Measurements from ENCODE around the gene GORASP2.

GORASP2 gene

GRCh38 chr2:170928824-170929685 is at the start of gene GORASP2:
TSS of gene GORASP2 (plus strand) at chr2:170929253. CDS start at chr2:170929341, 88 bp downstream.
- Mint-ChIP-seq H3K27ac (peak within 1 kb of the TSS; percentile 91), H3K27me3 (ENCODE audit: low read depth) (no peaks in the 10 kb centered on the region), H3K9me3 (peaks cover 18% of the 10 kb centered on the region), H3K4me1 (ENCODE audit: low read depth) (peaks cover 34% of the 10 kb centered on the region), H3K4me3 (peak within 1 kb of the TSS; percentile 89), H3K36me3 (ENCODE audit: low read depth) (peaks cover 18% of the 10 kb centered on the region)
- peak; percentile 98 for DNase-seq (ENCODE audit: low spot score)

DNA sequence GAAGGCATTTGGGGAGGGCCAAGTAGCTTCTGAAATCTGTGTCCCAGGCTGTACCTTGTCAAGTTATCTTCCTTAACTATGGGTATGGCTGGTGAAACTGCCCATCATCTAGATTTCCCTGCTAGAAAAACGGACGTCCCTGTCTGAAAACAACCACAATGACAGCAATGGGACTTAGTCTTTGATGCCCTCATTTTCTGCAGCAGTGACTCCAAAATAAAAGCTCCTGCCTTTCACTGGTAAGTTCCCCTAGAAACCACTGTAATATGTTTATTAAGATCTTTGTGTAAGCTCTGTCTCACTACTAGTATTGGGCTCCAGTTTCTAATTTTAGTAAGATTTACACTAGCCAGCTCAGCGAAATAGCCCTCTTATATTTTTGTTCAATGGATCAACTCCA is 47.2 kb upstream of the GORASP2 start:
- Mint-ChIP-seq H3K4me3 (no peak overlapping the region), H3K4me1 (ENCODE audit: low read depth) (peaks cover 10% of the 10 kb centered on the region), H3K27me3 (ENCODE audit: low read depth) (peaks cover 27% of the 10 kb centered on the region), H3K9me3 (no peaks in the 10 kb centered on the region), H3K27ac (no peak overlapping the region), H3K36me3 (ENCODE audit: low read depth) (no peaks in the 10 kb centered on the region)
- no peak for DNase-seq (ENCODE audit: low spot score)

GRCh38 chr2:170882758-170883157 is 46.3 kb upstream of the GORASP2 start:
- Mint-ChIP-seq H3K36me3 (ENCODE audit: low read depth) (no peaks in the 10 kb centered on the region), H3K27ac (no peak overlapping the region)

GRCh38 chr2:170883683-170884082 is 45.4 kb upstream of the GORASP2 start:
- Mint-ChIP-seq H3K4me1 (ENCODE audit: low read depth) (peaks cover 1% of the 10 kb centered on the region), H3K27me3 (ENCODE audit: low read depth) (peaks cover 35% of the 10 kb centered on the region), H3K4me3 (no peak overlapping the region), H3K27ac (no peak overlapping the region), H3K36me3 (ENCODE audit: low read depth) (no peaks in the 10 kb centered on the region), H3K9me3 (no peaks in the 10 kb centered on the region)
- no peak for DNase-seq (ENCODE audit: low spot score)

More at GRCh38 chr2:170882758-170883157, 46.3 kb upstream of the GORASP2 start:
- H3K4me1 Mint-ChIP-seq (ENCODE audit: low read depth), result peaks cover 10% of the 10 kb centered on the region
- H3K9me3 Mint-ChIP-seq, result no peaks in the 10 kb centered on the region
- no peak overlapping the region for H3K4me3 Mint-ChIP-seq
- no peak for DNase-seq (ENCODE audit: low spot score)
- H3K27me3 Mint-ChIP-seq (ENCODE audit: low read depth), result peaks cover 27% of the 10 kb centered on the region

GRCh38 chr2:170885130-170885791 is 43.8 kb upstream of the GORASP2 start:
- Mint-ChIP-seq H3K36me3 (ENCODE audit: low read depth) (no peaks in the 10 kb centered on the region), H3K9me3 (no peaks in the 10 kb centered on the region), H3K4me1 (ENCODE audit: low read depth) (no peaks in the 10 kb centered on the region), H3K27ac (no peak overlapping the region), H3K27me3 (ENCODE audit: low read depth) (peaks cover 36% of the 10 kb centered on the region), H3K4me3 (no peak overlapping the region)
- DNase-seq (ENCODE audit: low spot score), result no peak

- peaks cover 38% of the 10 kb centered on the region for H3K27me3 Mint-ChIP-seq (ENCODE audit: low read depth)
- no peaks in the 10 kb centered on the region for H3K36me3 Mint-ChIP-seq (ENCODE audit: low read depth)
- H3K9me3 Mint-ChIP-seq, result no peaks in the 10 kb centered on the region
- no peak overlapping the region for H3K27ac Mint-ChIP-seq
- DNase-seq (ENCODE audit: low spot score), result no peak
- no peaks in the 10 kb centered on the region for H3K4me1 Mint-ChIP-seq (ENCODE audit: low read depth)
- no peak overlapping the region for H3K4me3 Mint-ChIP-seq
Observed at GRCh38 chr2:170886386-170886785, 42.7 kb upstream of the GORASP2 start.

DNA sequence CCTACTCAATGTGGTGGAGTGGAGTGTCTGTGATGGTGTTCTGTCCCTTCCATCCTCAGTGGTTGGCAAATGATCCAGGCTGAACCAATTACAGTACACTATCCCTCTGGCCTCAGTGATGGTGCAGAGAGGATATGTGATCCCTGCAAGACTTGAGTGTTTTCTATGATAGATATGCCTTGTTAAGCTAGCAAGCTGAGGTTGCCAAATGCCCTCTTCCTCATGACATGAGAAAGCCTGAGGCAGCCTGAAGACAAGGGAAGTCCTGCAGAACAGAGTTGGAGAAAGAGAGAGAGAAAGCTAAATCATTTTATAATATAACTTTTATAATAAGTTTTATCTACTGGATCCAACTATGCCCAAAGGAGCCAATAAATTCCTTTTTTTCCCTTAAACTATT is 41.6 kb upstream of the GORASP2 start:
- Mint-ChIP-seq H3K36me3 (ENCODE audit: low read depth) (no peaks in the 10 kb centered on the region), H3K4me1 (ENCODE audit: low read depth) (no peaks in the 10 kb centered on the region), H3K4me3 (no peak overlapping the region), H3K27ac (no peak overlapping the region), H3K9me3 (no peaks in the 10 kb centered on the region), H3K27me3 (ENCODE audit: low read depth) (peaks cover 35% of the 10 kb centered on the region)
- DNase-seq (ENCODE audit: low spot score), result no peak

- no peaks in the 10 kb centered on the region for H3K4me1 Mint-ChIP-seq (ENCODE audit: low read depth)
- no peak for DNase-seq (ENCODE audit: low spot score)
Observed at GRCh38 chr2:170887896-170888295, 41.2 kb upstream of the GORASP2 start.

GRCh38 chr2:170891893-170892292 is 37.2 kb upstream of the GORASP2 start:
- Mint-ChIP-seq H3K36me3 (ENCODE audit: low read depth) (no peaks in the 10 kb centered on the region), H3K27me3 (ENCODE audit: low read depth) (peaks cover 35% of the 10 kb centered on the region), H3K9me3 (no peaks in the 10 kb centered on the region), H3K27ac (no peak overlapping the region), H3K4me3 (no peak overlapping the region), H3K4me1 (ENCODE audit: low read depth) (no peaks in the 10 kb centered on the region)
- DNase-seq (ENCODE audit: low spot score), result no peak

More at GRCh38 chr2:170887896-170888295, 41.2 kb upstream of the GORASP2 start:
- Mint-ChIP-seq H3K4me3 (no peak overlapping the region), H3K36me3 (ENCODE audit: low read depth) (no peaks in the 10 kb centered on the region), H3K27ac (no peak overlapping the region), H3K27me3 (ENCODE audit: low read depth) (peaks cover 33% of the 10 kb centered on the region), H3K9me3 (no peaks in the 10 kb centered on the region)

DNA sequence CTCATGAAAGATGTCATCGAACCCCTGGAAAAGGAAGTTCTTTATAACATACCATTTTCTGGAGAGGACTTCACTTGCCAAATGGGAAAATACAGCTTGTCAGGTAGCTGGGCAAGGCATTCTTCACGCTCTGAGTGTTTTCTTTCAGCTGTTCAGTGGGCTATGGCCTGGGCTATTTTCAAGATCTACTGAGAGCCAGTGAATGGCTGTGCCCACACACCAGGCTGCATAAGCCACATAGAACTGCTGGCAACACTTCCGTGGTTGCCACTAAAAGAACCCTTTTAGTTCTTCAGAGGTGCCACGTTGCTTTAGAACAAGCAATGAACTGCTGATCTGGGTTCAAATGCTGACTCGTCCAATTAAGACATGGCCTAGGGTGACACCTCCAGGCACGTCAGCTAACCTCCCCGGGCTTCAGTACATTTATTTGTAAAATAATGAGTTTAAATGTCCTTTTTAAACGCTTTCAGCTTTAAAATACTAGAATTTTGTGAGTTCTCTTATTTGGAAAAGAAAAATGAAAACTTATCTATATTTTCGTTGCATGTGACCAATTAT is 36.6 kb upstream of the GORASP2 start:
- H3K9me3 Mint-ChIP-seq, result no peaks in the 10 kb centered on the region
- DNase-seq (ENCODE audit: low spot score), result no peak
- no peaks in the 10 kb centered on the region for H3K4me1 Mint-ChIP-seq (ENCODE audit: low read depth)
- H3K27me3 Mint-ChIP-seq (ENCODE audit: low read depth), result peaks cover 35% of the 10 kb centered on the region
- H3K27ac Mint-ChIP-seq, result no peak overlapping the region
- no peak overlapping the region for H3K4me3 Mint-ChIP-seq
- H3K36me3 Mint-ChIP-seq (ENCODE audit: low read depth), result no peaks in the 10 kb centered on the region

DNA sequence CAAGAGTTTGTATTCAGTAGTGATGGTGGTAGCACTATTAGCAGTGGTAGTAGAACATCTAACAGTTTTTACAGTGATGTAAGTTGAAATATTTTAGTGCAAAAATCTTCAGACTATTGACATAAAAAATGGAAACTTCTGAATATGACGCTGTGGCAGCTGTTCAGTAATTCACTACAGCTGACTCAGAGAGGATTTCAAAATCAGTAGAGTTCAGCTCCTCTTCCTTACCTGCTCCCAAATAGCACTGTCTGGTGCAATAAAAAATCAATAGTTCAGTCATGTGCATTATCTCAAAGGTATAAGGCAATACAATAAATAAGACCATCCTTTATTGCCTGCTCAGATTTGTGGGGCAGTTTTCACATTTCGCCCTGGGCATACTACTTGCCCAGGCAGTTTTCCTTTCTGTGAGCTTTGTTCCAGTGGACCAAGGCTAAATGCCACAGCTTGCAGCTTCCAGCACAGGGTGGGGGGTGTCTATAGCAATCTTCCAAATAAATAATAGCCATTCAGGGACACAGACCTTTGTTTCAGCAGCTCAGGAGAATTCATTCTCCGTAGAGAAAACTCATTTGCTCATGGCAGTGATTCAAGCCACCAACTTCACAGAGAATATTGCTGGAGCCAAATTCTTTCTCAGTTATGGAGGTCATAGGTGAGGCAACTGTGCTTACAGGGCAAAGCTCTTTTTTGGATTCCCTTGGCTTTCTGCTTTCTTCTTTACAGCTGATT is 33.9 kb upstream of the GORASP2 start:
- H3K27me3 Mint-ChIP-seq (ENCODE audit: low read depth), result peaks cover 29% of the 10 kb centered on the region
- no peaks in the 10 kb centered on the region for H3K36me3 Mint-ChIP-seq (ENCODE audit: low read depth)
- H3K27ac Mint-ChIP-seq, result no peak overlapping the region
- H3K4me1 Mint-ChIP-seq (ENCODE audit: low read depth), result no peaks in the 10 kb centered on the region
- no peaks in the 10 kb centered on the region for H3K9me3 Mint-ChIP-seq
- no peak for DNase-seq (ENCODE audit: low spot score)
- no peak overlapping the region for H3K4me3 Mint-ChIP-seq

DNA sequence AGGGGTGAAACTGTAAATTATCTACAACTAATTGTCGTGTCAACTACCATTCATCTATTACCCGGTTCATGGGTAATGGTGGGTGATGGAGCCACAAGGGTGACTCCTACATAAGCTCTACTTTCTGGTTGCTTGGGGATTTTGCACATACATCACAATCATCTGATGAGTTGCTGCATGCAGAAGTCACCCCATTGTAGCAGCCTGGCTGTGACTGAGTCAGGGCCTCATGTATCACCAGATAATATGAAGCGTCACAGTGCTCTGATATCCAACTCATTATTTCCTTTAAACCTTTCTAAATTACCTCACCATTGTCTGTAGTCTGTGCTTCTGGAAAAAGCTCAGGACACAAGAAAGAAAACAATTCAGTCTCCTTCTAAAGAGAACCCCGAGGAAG is 32.4 kb upstream of the GORASP2 start:
- Mint-ChIP-seq H3K4me1 (ENCODE audit: low read depth) (no peaks in the 10 kb centered on the region), H3K4me3 (no peak overlapping the region), H3K27ac (no peak overlapping the region), H3K27me3 (ENCODE audit: low read depth) (peaks cover 19% of the 10 kb centered on the region), H3K36me3 (ENCODE audit: low read depth) (no peaks in the 10 kb centered on the region), H3K9me3 (no peaks in the 10 kb centered on the region)
- DNase-seq (ENCODE audit: low spot score), result no peak

DNA sequence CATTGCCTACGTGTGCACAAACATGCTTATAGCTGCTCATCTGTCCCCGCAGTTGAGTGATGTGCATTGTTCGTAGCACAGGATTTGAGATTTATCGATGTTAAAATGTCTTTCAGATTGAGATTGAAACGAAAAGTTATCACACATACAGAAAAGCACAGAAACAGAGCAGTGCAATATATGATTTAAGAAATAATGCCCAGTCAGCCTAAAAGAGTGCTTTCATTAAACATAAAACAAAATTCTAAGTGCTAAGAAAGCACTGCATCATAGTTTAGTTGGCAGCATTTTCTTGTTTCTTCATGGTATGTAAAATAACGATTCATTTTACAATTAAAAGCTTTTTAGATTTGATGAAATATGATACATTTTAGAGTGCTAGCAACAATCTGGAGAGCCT is 31.9 kb upstream of the GORASP2 start:
- Mint-ChIP-seq H3K9me3 (no peaks in the 10 kb centered on the region), H3K4me1 (ENCODE audit: low read depth) (no peaks in the 10 kb centered on the region), H3K27ac (no peak overlapping the region), H3K36me3 (ENCODE audit: low read depth) (no peaks in the 10 kb centered on the region), H3K27me3 (ENCODE audit: low read depth) (peaks cover 22% of the 10 kb centered on the region), H3K4me3 (no peak overlapping the region)
- no peak for DNase-seq (ENCODE audit: low spot score)

DNA sequence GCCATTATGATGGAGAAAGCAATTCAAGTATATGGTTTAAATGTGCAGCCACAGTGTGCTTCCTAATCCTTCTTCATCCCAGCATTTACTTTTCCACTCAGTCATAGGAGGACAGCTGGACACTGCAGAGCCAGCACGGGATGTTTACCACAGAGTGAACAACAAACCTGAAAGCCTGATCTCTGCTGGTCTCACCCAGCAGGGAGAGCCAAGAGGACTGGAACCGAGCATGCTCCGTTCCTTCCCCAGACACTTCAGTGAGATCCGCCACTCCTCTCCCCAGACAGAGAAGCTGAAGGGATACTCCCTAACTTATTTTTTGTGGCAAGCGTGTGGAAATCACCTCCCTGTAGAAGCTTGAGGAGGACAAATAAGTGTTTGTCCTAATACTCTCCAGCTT is 23.2 kb upstream of the GORASP2 start:
- DNase-seq (ENCODE audit: low spot score), result no peak
- Mint-ChIP-seq H3K4me1 (ENCODE audit: low read depth) (no peaks in the 10 kb centered on the region), H3K27ac (no peak overlapping the region), H3K4me3 (no peak overlapping the region), H3K27me3 (ENCODE audit: low read depth) (peaks cover 14% of the 10 kb centered on the region), H3K36me3 (ENCODE audit: low read depth) (no peaks in the 10 kb centered on the region), H3K9me3 (peaks cover 12% of the 10 kb centered on the region)
